Fibroblast of skin of scalp (primary cell): Measurements from ENCODE around the gene SLC5A10.
A peak's percentile ranks its signal among the peaks of the same experiment; 100 is the strongest.
"Not testable (repeated sequence)": the region's sequence is repeated elsewhere in the genome, so short reads cannot be mapped to it uniquely, and the experiment has no call there.

Experiments used
- DNase-seq: peaks from one replicate; pipeline ENCODE4 v3.0.0-alpha.2; 2013

Gene SLC5A10

DNA sequence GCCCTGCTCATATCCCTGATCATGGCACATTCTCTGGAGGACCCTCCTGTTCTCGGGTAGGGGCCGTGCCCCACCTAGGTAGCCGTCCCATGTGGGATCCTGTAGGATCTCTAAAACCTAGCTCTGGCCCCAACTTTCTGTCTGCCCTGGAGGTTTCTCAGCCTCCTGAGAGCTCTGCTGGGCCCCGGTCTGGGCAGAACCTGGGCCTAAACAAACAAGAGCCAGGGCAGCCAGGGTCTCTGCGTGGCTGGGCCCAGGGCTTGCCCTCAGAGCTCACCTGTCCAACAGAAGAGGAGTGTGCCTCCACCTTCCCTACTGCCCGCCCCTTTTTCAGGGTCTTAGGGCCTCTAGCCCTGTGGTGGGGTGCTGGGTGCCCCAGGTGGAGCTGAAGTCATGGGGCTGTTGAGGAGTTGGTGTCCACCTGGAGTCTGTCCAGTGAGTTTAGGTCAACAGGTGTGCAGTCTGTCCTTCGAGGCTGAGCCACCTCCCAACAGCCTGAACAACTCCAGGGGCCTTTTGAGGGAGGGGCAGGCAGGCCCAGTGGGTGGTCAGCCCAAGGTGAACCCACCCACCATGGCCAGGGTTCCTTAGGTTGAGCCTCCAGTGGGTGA, 69.2 kb downstream of the SLC5A10 start:
- not testable (repeated sequence) for DNase-seq

DNA sequence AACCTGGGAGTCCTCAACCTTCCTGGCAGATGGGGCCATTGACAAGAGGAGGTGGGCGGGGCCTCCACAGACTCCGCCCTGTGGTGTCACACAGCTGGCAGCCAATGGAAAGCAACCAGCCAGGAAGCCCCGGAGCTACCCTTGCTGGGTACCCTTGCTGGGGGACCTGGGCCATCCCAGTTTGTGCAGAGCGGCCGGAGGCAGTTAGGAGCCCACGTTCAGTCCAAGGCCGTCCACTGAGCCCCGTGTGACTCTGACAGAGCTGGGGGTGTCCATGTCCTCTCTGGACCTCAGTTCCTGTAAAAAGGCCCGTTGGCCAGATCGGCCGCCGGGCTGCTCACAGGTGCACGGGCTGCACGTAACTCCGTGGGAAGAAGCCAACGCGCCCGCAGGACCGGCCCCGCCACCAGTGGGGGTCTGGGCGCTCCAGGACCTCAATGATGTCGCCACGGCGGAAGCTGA, 69.7 kb downstream of the SLC5A10 start:
- DNase-seq: no peak

DNA sequence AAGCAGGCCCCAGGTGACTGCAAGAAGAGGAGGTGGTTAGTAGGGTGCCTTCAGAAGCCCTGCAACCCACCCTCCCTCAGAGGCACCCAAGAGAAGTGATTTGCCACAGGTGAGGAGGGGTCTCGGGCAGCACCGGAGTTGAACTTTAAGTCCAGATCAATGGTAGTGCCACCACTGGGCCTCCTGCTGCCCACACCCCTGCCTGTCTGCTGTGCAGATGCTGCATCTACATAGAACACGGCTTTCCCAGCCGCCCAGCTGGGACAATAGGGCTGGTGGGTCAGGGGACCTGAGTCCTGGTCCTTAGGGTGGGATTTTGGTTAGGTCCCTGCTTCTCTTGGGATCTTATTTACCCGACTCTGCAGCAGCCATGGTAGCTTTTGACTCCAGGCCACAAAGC, 70.2 kb downstream of the SLC5A10 start:
- DNase-seq: no peak

DNA sequence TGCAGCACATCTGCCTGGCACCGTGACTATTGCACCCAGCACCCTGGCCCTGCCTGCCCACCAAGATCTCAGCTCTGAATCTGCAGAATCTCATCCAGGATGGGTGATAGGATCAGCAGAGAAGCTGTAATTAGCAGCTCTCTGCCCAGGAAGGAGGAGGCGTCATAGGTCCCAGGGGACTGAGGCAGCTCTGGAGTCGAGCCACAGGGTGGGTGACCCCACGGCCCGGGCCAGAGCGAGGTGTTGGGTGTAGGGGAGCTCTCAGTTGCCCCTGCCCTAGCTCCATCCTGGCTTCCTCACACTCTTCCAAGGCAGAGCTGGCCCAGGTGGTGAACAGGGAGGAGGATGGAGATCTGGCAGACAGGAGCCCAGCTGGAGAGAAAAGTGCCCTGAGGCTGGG, 70.8 kb downstream of the SLC5A10 start:
- no peak for DNase-seq

DNA sequence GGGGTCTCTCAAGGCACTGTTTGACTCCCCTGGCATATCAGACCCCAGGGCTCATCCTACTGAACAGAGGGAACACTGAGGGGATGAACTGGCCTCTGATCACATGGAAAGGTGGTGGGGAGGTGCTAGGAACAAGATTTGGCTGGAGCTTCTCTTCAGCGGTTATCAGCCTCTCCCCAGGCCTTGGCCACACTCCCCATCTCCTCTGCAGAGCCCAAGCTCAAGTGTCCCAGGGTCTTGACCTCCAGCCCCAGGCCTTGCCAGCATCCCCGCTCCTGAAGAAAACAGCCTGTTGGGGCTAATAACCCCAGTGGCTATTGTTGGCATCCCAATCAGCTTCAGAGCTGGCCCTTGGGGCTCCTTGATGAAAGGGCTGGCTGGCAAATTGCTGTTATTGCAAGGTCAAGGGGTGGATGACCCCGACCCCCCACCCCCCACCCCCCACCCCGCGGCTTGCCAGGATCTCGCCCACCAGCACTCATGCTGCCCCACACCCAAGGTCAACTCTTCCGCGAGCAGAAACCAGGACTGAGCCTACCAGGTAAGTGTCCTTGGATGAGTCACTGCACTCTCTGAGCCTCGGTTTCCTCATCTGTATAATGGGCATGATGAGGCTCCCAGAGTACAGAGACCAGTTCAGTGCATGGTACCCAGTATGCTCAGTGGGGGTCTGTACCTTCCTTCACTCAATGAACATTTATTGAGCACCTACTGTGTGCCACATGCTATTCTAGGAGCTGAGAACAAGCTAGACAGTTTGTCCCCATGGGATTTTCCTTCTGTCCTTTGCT, 71.4 kb downstream of the SLC5A10 start:
- DNase-seq: no peak

DNA sequence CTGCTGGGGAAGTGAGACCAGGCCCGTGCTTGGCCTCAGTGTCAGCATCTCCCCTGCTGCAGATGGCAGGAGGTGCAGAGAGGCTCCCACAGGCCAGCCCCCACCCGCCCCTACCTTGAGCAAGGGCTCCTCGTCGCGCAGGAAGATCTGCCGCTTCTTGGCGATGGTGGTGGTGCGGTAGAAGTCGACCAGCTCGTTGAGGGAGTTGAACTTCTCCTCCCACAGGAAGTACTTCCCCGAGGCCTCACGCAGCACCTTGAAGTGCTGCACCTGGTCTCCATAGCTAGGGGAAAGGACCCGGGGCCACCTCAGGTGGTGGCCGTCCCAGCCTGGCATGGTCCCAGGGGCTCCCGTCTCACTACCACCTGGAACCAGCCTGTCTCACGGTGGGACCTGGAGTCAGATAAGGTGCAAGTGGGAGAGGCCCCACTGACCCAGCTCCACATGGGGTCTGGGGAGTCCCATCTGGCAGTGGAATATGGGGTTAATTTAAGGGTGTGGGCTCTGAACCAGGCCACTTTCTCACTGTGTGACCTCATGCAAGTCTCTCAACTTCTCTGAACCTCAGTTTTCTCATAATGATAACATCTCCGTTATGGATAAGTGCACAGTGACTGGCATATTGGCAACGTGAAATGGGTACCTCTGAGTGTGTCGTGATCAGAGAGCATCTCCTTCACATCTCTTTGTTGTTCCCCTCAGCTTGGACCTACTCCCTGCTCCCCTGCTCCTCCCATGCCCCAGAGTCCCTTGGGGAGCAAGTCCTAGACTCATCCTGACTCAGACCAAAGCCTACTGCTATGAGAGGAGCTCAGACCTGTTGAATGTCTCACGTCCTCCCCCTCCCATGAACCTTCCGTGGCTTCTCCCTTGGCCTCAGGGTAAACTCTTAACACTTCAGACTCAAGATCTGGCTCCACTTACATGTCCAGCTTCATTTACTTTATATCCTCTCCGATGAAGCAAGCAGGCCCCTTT, 72.4 kb downstream of the SLC5A10 start:
- DNase-seq: peak; percentile 58

DNA sequence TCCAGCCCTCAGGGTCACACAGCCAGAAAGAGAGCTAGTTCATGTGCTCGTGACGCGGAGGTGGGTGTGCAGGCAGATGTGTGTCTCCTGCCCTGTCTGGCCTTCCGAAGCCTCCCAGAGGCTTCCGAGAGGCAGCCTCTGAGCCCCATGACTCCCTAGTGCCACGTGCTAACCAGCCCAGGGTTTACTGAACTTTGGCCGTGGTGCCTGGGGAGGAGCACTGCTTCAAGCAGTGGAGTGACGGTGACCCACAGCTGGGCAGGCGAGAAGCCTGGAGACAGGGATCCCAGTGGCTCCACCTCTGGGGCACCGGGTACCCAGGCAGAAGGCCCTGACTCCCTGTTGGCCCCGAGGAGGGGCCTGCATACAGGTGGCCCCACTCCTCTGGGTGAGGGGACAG, 76.7 kb downstream of the SLC5A10 start:
- DNase-seq: not testable (repeated sequence)

DNA sequence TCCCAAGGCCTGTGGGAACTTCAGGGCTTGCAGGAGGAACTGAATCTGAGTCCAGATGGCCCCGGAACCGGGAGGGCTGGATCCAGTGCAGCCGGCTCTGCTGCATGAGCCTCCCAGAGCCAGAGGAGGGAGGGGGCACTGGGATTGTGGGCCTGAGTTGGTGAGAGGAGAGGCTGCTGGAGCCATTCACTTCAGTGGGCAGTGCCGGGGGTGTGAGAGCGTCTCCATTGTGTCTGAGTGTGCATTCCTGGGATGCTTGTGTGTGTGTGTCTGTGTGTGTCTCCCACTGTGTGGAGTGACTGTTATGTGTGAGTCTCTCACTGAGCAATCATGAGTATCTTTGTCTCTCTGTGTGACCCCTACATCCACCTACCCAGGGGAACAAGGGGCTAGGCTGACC, 77.8 kb downstream of the SLC5A10 start:
- not testable (repeated sequence) for DNase-seq

DNA sequence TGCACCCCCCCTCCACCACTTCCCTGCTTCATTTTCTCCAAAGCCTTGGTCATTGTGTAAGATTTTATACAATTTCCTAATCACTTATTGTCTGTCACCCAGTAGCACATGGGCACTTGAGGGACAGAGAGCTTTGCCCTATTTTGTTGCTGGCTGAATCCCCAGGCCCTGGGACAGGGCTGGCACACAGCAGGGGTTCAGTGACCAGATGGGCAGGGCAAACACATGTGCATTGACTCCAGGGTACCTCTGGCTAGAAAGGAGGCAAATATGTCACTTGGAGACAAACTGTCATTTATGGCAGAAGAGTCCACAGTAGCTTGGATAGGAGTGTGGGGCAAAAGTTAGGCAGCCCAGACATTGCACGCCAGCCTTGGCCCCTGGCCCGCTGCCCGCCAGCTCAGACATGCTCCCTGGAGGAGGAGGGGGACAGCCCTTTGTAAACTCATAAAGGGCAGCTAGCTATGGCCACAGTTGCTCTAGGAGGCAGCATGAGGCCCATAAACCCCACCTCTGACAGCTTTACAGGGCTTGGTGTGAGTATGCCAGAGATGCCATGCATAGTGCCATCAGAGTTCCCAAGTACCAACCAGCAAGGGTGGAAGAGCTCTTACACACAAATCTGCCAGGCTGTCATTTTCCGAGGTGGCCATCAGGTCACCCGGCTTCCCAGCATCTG, 78.9 kb downstream of the SLC5A10 start:
- DNase-seq: not testable (repeated sequence)

DNA sequence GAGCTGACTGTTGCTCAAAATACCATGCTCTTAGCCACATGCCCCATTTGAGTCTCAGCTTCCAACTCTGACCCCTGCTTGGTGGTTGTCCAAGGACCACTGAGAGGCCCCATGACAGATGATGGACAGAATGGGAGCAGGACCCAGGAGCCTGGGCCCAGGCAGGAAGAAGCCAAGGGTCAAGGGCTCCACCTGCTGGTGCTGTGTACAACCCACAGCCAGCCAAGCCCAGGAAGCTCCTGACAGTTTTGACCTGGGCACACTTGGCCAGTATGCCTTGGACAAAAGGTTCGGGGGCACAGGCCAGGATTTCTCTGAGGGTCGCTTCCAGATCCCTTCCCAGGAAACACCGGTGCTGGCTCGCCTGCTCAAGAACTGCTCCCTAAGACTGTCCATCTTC, 79.8 kb downstream of the SLC5A10 start:
- not testable (repeated sequence) for DNase-seq

DNA sequence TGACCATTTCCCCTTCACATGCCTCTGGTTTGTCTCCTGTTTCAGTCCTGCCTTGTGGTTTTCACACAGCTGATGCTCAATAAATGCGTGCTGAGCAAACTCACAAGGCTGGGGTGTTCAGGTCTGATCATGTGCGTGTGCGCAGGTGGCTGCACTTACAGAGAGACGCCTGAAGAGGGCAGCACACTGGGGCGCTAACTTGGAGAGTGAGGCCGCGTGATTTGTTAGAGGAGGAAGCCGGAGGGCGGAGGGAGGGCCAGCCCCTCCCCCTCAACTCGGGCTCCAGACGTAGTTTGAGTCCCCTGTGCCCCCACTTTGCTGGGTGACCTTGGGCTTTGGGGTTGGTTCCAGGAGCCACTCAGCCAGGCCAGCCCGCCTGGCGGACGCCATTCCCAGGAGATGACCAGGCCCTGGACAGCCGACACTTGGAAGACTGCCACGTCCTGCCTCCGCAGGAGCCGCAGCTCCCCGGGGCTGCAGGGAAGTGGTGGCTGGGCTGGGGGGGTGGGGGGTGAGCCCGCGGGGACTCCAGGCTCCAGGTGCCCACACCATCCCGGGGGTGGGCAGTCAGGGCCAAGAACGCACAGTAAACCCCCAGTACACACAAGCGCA, 80.5 kb downstream of the SLC5A10 start:
- not testable (repeated sequence) for DNase-seq

DNA sequence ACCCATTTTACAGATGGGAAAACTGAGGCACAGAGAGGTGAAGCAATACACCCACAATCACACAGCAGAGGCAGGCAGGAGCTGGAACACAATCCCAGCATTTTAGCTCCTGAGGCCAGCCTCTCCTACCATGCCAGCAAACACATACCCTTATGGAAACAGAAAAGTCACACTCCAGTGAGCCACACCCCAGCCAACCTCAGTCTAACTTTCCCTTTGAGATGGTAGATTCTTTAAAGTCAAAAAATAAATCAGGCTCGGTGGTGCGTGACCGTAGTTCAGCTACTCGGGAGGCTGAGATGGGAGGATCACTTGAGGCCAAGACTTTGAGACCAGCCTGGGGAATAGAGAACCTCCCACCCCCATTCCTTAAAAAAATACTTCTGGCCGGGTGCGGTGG, 84.2 kb downstream of the SLC5A10 start:
- DNase-seq: not testable (repeated sequence)

DNA sequence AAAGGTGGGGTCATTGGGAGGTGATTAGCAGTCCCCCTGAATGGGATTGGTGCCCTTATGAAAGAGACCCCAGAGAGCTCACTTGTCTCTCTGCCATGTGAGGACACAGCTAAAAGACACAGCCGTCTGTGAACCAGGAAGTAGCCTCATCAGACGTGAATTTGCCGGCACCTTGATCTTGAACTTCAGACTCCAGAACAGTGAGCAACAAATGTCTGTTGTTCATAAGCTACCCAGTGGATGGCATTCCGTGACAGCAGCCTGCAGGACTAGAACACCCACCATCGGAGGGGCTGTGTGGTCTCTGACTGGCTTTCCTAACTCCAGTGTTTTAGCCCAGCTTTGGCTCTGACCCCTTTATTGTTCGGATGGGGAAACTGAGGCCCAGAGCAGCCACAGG, 85.6 kb downstream of the SLC5A10 start:
- not testable (repeated sequence) for DNase-seq

DNA sequence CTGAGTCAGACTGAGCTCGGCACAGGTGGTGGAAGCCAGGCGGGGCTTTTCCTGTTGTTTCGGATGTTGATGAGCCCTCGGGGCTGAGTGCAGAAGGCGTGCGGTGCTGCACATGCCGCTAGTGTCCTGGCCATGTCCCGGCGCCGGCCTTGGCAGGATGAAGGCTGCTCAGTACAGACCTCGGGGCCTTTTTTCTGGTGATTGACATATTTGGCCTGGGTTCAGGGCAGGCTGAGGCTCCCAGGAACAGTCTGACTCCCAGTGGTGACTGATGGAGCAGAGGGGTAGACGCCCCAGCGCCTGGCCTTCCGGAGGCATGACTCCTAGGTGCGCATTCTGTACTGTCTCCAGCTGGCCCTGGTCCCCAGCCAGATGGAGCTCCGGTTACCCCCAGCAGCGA, 86.0 kb downstream of the SLC5A10 start:
- DNase-seq: not testable (repeated sequence)

DNA sequence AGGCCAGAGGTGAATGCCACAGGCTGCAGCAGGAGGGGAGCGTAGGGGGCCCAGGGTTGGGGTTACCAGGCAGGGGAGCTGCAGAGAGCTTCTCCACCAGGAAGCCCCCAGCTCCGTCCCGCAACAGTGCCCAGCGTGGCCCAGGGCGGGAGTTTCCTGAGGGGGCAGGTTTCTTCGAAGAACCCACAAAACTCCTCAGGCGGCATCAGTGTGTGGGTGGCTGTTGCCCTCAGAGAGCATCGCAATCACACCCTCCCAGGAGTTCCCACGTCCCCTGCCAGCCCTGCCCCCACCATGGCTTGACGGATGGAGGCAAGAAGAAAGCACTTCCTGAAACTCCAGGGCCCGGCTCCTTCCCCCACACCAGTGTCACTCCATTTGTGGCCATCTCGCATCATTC, 86.8 kb downstream of the SLC5A10 start:
- DNase-seq: not testable (repeated sequence)

DNA sequence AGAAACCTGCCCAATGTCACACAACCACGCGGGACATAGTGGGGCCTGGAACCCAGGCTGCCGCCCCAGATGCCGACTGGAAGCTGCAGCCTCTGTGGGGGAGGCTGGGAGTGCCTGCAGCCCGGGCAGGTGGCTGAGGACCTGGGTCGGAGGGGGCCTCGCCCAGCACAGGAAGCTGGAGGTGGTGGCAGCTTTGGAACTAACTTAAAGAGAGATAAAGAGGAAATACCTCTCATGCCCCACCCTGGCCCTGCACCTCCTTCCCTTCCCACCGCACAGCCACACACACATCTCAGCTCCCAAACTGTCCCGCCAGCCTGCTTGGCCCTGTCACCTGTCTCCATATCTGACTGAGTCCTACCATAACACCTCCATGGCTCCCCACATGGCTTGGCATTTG, 88.4 kb downstream of the SLC5A10 start:
- DNase-seq: not testable (repeated sequence)

DNA sequence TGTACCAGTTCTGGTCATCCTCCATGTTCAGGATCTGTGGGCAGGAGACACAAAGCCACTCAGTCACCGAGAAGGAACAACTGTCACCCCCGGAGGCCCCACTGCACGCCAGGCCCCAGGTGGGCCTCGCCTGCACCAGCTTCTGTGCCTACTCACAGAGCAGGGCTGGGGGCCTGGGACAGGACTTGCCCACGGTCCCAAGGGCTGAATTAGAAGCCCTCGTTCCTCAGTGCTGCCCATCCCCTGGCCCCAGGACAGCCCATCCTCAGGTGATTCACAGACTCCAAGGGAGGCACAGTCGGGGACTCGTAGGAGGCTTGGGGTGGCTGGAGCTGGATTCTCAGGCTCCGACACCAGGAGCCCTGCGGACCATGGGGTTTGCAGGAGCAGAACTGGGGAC, 89.9 kb downstream of the SLC5A10 start:
- DNase-seq: not testable (repeated sequence)

DNA sequence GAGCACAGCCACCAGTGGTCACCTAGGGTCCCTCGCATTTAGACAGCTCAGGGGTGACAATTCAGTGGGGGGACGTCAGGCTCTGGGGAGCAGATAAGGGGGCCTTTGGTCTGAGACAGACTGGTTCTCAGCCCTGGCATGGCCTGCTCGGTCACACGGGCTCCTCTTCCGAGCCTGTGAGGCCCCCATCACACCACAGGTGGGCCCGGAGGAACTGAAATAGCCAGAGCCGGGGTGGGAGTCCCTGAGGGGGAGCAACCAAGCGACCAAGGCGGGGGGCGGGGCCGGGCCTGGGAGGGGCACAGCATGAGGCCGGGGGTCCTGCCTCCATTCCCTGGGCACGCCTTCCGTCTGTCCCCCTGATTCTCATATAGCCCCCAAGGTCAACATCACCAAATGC, 90.4 kb downstream of the SLC5A10 start:
- not testable (repeated sequence) for DNase-seq

DNA sequence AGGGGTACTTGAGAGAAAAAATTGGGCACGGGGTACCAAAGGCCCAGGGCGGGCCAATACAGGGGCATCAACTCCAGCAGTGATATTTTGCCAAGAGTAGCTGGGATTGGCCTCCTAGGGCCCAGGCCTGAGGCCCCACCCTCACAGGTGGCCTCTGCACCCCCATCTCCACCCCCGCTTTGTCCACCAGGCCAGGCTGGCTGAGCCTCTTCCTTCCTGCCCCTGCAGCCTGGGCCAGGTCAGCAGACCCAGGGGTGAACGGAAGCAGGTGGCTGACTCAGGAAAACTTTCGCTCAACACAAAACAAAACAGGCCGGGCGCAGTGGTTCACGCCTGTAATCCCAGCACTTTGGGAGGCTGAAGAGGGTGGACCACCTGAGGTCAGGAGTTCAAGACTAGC, 91.1 kb downstream of the SLC5A10 start:
- DNase-seq: not testable (repeated sequence)

DNA sequence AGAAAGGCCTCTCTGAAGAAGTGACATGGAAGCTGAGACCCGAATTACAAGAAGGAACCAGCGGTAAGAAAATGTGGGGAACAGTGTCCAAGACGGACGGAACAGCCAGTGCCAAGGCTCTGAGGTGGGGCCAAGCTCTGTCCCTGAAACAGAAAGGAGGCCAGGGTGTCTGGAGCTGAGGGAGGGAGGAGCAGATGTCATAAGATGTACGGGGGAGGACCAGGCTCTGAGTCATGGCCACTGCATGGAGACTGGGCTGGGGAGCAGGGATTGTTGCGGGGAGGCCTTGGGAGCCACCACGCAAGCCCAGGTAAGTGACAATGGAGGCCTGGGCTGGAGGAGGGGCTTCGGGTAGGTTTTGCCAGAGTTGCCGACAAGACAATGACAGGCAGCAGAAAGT, 92.7 kb downstream of the SLC5A10 start:
- DNase-seq: not testable (repeated sequence)

DNA sequence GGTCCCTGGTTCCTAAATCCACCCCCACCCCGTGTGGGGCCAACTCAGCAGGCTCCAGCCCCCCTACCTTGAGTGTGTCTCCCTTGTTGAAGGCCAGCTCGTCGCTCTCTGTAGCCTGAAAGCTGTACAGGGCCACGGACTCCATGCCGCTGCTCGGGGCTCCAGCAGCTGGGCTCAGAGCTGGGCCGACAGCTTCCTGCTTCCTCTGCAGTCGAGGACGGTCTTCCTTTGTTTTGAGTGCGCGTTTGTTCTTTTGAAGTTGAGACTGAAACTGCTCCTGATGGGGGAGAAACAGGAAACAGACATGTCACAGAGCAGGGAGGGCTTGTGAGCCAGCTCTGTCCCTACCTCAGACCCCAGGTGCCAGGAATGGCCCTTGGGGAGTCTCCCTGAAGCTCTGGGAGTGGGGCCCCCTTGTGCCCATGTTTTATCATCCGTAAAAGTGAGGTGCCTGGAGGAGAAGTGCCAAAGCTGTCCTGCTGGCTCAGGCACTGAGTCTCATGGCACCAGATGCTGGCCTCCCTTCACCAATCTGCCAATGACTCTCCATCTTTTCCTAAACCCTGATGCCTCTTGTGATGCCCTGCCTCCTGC, 94.9 kb downstream of the SLC5A10 start, which contains the start of gene GRAP:
TSS of gene GRAP (minus strand) at position 176 of the 594 bp plus-strand sequence. CDS start at position 145, 31 bp downstream.
- not testable (repeated sequence) for DNase-seq
